Tibial nerve (tissue), 3 donors: ENCODE results near the gene THBS3.

Experiments used
- POLR2A ChIP-seq, 2 donors: fragments of 450-650 bp; IDR thresholded peaks; one replicate each; pipeline ENCODE4 v1.6.1; 2017; ENCODE audit warnings: antibody characterized with exemption in 2 of 2, mild to moderate bottlenecking in 2 of 2, moderate library complexity in 2 of 2
- TF ChIP-seq, protein P1 (sequence below), 5 experiments: fragments of 200-600 bp in 3 of 5; fragments of 450-650 bp in 2 of 5; sonication (generic) in 3 of 5; IDR thresholded peaks; one replicate each; pipeline ENCODE4 v1.5.1; 2016 to 2019; ENCODE audit warnings: antibody characterized with exemption in 5 of 5, mild to moderate bottlenecking in 3 of 5, moderate library complexity in 2 of 5

DNA sequence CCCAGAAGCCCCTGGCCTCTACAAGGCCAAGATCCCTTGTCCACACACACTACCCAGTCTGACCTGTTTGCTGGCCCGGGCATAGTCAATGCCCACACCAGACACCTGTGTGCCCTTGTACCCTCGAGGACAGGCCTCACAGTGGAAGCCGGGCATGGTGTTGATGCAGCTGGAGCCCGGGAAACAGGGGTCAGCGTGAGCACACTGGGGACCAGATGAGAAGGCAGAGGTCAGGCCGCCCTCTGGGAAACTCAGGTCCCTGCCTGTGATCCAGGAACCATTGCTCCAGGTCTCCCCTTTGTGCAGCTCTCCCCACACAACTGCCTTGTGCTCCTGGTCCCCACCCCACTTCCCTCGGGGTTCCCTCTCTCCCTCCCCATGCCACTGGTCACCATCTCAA is 5.5 kb downstream of the THBS3 start:
- TF ChIP-seq, protein P1, sequence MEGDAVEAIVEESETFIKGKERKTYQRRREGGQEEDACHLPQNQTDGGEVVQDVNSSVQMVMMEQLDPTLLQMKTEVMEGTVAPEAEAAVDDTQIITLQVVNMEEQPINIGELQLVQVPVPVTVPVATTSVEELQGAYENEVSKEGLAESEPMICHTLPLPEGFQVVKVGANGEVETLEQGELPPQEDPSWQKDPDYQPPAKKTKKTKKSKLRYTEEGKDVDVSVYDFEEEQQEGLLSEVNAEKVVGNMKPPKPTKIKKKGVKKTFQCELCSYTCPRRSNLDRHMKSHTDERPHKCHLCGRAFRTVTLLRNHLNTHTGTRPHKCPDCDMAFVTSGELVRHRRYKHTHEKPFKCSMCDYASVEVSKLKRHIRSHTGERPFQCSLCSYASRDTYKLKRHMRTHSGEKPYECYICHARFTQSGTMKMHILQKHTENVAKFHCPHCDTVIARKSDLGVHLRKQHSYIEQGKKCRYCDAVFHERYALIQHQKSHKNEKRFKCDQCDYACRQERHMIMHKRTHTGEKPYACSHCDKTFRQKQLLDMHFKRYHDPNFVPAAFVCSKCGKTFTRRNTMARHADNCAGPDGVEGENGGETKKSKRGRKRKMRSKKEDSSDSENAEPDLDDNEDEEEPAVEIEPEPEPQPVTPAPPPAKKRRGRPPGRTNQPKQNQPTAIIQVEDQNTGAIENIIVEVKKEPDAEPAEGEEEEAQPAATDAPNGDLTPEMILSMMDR (IDR thresholded peaks at IDR 0.05): no peak
- no peak for TF ChIP-seq POLR2A (IDR thresholded peaks at IDR 0.05)
